GM12873 (cell line): Measurements from ENCODE around the gene FBXO44.

Experiments used
- TF ChIP-seq, protein P1 (sequence below): IDR thresholded peaks from 2 replicates; pipeline ENCODE4 v1.5.1; 2012; ENCODE audit warnings: low read depth, mild to moderate bottlenecking, moderate library complexity, low read length, control low read depth; ENCODE audit not compliant: insufficient read depth; ENCODE audit errors: missing control alignments

FBXO44 gene

DNA sequence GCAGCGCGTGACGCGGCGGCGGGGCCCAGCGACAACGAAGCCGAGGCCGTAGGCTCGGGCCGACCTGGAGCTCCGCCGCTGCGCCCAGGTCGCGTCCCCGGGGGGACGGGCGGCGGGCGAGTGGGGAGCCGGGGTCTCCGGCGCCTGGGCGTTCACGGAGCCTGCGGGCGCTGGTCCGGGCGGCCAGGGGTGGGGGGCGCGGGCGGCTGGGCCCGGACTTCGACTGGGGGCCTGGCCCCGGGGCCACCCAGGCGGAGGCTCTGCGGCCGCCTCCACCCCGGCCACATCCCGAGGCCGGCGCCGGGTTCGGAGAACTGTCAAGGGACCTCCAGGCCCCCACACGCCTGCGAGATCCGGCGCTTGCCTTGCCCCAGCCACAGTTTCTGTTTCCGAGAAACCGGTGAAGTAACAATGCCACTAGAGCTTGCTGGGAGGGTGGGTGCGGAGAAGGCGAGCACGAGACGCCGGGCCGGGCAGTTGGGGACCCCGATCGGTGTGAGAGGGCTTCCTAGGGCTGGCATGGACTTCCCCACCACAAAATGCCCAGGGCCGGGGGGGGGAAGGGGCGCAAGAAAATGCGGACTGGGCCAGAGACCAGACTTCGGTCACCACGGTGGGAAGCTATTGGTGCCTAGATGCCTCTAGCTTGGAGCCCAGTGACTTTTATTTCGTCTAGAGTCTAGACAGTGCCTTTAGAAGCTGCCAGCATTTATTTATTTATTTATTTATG lies 9.8 kb downstream of the FBXO44 start:
- TF ChIP-seq, protein P1, sequence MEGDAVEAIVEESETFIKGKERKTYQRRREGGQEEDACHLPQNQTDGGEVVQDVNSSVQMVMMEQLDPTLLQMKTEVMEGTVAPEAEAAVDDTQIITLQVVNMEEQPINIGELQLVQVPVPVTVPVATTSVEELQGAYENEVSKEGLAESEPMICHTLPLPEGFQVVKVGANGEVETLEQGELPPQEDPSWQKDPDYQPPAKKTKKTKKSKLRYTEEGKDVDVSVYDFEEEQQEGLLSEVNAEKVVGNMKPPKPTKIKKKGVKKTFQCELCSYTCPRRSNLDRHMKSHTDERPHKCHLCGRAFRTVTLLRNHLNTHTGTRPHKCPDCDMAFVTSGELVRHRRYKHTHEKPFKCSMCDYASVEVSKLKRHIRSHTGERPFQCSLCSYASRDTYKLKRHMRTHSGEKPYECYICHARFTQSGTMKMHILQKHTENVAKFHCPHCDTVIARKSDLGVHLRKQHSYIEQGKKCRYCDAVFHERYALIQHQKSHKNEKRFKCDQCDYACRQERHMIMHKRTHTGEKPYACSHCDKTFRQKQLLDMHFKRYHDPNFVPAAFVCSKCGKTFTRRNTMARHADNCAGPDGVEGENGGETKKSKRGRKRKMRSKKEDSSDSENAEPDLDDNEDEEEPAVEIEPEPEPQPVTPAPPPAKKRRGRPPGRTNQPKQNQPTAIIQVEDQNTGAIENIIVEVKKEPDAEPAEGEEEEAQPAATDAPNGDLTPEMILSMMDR, result no peak

DNA sequence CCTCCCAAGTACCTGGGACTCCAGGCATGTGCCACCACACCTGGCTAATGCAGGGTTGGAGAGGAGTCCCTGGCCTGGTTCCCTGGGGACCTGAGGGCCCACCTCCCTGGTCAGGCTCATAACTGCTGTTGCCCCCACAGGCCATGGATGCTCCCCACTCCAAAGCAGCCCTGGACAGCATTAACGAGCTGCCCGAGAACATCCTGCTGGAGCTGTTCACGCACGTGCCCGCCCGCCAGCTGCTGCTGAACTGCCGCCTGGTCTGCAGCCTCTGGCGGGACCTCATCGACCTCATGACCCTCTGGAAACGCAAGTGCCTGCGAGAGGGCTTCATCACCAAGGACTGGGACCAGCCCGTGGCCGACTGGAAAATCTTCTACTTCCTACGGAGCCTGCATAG lies 13.8 kb downstream of the FBXO44 start:
- TF ChIP-seq, protein P1, result no peak

DNA sequence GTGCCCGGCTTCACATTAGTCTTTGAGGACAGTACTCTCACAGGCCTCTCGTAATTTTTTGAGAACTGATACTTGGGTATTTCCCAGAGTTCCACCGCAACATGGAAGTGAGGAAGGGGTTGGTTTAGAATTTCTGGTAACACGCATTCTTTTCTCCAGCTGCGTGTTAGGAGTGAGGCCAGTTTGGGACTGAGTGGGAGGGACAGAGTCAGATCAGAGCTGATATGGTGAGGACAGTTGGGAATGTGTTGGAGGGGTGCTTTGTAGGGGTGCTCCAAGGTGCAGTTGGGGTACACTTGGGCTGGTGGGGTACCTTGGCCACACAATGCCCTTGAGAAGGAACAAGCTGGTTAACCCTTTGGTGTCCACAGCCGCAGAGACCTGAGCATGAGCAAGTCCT lies 16.1 kb downstream of the FBXO44 start:
- TF ChIP-seq, protein P1, result no peak

DNA sequence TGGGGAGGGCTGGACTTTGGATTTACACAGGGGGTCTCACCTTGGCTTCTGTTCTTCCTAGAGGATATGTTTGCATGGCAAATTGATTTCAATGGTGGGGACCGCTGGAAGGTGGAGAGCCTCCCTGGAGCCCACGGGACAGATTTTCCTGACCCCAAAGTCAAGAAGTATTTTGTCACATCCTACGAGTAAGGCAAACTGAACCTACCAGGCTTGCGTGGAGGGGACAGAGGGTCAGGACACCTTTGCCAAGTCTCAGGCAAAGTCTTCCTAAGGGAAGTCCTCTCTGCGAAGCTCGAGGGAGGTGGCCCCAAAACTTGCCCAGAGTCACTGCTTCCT lies 16.5 kb downstream of the FBXO44 start:
- TF ChIP-seq, protein P1, result no peak

DNA sequence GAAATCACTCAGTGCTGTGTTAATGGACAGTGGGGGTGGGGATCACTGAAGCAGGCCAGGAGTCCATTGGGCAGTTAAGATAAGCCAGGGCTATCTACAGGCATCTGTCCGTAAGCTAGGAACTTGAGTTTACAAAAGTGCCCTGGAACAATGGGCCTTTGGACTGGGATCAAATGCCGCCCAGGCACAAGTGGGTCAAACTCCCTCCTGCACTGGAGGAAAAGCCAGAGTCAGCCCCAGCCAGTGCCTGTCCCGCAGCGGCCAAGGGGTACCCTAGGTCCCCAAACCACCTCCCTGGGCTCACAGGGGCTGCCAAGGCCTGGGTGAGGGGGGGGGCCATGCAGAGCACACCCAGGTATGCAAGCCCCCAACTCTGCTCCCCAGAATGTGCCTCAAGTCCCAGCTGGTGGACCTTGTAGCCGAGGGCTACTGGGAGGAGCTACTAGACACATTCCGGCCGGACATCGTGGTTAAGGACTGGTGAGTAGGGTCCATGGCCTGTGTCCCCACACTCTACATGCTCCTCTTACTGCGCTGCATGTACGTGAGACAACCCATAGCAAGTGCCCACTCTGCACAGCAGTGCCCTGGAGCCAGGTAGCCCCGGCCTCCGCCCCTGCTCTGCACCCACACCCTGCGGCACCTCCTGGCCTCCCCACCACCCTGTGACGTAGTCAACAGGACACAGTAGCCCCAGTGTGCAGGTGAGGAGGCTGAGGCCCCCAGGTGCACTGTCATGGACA lies 17.0 kb downstream of the FBXO44 start:
- TF ChIP-seq, protein P1, result no peak

DNA sequence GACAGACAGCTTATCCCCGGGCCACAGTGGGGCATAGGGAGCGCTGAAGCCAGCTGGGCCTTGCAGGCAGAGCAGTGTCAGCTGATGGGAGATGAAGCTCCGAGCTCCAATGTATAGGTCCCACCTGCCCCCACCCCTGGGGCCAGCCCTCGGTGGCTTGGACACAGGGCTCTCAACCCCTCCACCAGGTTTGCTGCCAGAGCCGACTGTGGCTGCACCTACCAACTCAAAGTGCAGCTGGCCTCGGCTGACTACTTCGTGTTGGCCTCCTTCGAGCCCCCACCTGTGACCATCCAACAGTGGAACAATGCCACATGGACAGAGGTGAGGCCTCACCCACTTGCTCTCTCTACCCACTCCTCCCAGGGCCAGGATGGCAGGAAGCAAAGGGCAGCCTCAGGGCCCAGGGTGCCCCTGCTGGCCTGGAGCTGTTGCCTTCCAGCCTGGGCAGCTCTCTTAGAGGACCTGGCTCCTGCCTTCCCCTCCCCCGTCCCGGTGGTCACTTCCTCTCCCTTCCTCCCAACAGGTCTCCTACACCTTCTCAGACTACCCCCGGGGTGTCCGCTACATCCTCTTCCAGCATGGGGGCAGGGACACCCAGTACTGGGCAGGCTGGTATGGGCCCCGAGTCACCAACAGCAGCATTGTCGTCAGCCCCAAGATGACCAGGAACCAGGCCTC lies 18.6 kb downstream of the FBXO44 start:
- TF ChIP-seq, protein P1, result no peak

DNA sequence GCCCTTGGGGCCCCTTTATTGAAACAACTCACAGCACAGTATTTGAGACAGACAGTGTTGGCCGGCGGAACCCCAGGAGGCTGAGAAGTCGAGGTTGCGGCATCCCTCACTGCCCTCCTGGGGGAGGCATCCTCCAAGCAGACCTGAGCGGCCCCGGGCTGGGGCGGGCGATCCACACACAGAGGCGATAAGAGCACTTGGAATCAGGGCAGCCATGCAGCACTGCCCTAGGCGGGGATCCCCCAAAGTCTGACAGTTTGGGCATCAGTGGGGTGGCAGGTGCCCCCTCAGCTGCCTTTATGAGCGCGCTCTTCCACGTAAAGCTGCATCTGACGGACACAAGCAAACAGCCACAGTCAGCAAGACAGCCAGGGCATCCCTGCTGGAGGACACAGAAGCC lies 19.8 kb downstream of the FBXO44 start:
- TF ChIP-seq, protein P1, result no peak
